ENCODE results near the gene CDK6. TPM values are rescaled to one million over a fixed set of nuclear protein-coding genes. Genes with fewer than 3 reads are reported as not detected.

The CDK6 gene
- total RNA-seq, 4 donors from 2014 or later, result 43.6 to 85.1 (median 63.3) TPM

GRCh38 chr7:92645114-92646061 is 191.0 kb downstream of the CDK6 start:
- intact Hi-C loops (cut with DNase I; ENCODE audit: low total_unique reads), result no loop called here
- no peak for DNase-seq (ENCODE audit: low spot score in 2 of 2)
- TF ChIP-seq CTCF (IDR thresholded peaks at IDR 0.05) (no peak), POLR2A (IDR thresholded peaks at IDR 0.05) (no peak)
- no peak overlapping the region for H3K4me3 ChIP-seq (ENCODE audit: low read depth, poor library complexity, severe bottlenecking)
- WGBS, 2 donors, result 56 to 60% methylated on average over 11 of the region's 11 CpGs

- DNase-seq (ENCODE audit: low spot score in 2 of 2), result no peak
- WGBS, 2 donors, result 83% methylated on average over 6 of the region's 6 CpGs
- no peak for TF ChIP-seq POLR2A (IDR thresholded peaks at IDR 0.05)
- no peak for TF ChIP-seq CTCF (IDR thresholded peaks at IDR 0.05)
- intact Hi-C loops (cut with DNase I; ENCODE audit: low total_unique reads), result no loop called here
- no peak overlapping the region for H3K4me3 ChIP-seq (ENCODE audit: low read depth, poor library complexity, severe bottlenecking)
These were observed 191.8 kb downstream of the CDK6 start for GRCh38 chr7:92644406-92645113.

- H3K4me3 ChIP-seq (ENCODE audit: low read depth, poor library complexity, severe bottlenecking), result no peak overlapping the region
- no peak for TF ChIP-seq POLR2A (IDR thresholded peaks at IDR 0.05)
- no peak for TF ChIP-seq CTCF (IDR thresholded peaks at IDR 0.05)
- intact Hi-C loops (cut with DNase I; ENCODE audit: low total_unique reads), result no loop called here
- WGBS, 2 donors, result 82 to 91% methylated on average over 2 of the region's 2 CpGs
- no peak for DNase-seq (ENCODE audit: low spot score in 2 of 2)
These were observed 192.6 kb downstream of the CDK6 start for GRCh38 chr7:92643821-92644220.

GRCh38 chr7:92641921-92642511 is 194.4 kb downstream of the CDK6 start:
- no peak for DNase-seq (ENCODE audit: low spot score in 2 of 2)
- no peak overlapping the region for H3K4me3 ChIP-seq (ENCODE audit: low read depth, poor library complexity, severe bottlenecking)
- intact Hi-C loops (cut with DNase I; ENCODE audit: low total_unique reads), result no loop called here
- WGBS, 2 donors, result 78 to 86% methylated on average over 4 of the region's 4 CpGs
- TF ChIP-seq CTCF (IDR thresholded peaks at IDR 0.05) (no peak), POLR2A (IDR thresholded peaks at IDR 0.05) (no peak)

GRCh38 chr7:92639966-92640365 is 196.4 kb downstream of the CDK6 start:
- DNase-seq (ENCODE audit: low spot score in 2 of 2), result no peak
- no peak overlapping the region for H3K4me3 ChIP-seq (ENCODE audit: low read depth, poor library complexity, severe bottlenecking)
- WGBS, 2 donors, result 73 to 74% methylated on average over 4 of the region's 4 CpGs
- TF ChIP-seq CTCF (IDR thresholded peaks at IDR 0.05) (no peak), POLR2A (IDR thresholded peaks at IDR 0.05) (no peak)
- intact Hi-C loops (cut with DNase I; ENCODE audit: low total_unique reads), result no loop called here

All from lower leg skin (tissue), 4 donors.